Activated CD4-positive, alpha-beta T cell treated with anti-CD3 and anti-CD28 coated beads, Interleukin-2, amount 50 U/mL, for 4 hours (primary cell): ENCODE data around the gene ATXN7L1.

Experiments
- DNase-seq, 2 experiments: peaks; one replicate each; pipeline ENCODE4 v3.0.0-alpha.2; 2020

ATXN7L1 gene

GRCh38 chr7:105664816-105665525 is 211.4 kb downstream of the ATXN7L1 start:
- no peak for DNase-seq

GRCh38 chr7:105662998-105663397 is 213.4 kb downstream of the ATXN7L1 start:
- DNase-seq, result no peak

GRCh38 chr7:105661625-105662024 is 214.8 kb downstream of the ATXN7L1 start:
- no peak for DNase-seq

- DNase-seq, result peak; percentile 62 to 68
Observed at GRCh38 chr7:105656922-105657521, 219.4 kb downstream of the ATXN7L1 start.

- DNase-seq, result no peak
Observed at GRCh38 chr7:105655500-105656380, 220.7 kb downstream of the ATXN7L1 start.

- no peak for DNase-seq
Observed at GRCh38 chr7:105655067-105655466, 221.3 kb downstream of the ATXN7L1 start.

DNA sequence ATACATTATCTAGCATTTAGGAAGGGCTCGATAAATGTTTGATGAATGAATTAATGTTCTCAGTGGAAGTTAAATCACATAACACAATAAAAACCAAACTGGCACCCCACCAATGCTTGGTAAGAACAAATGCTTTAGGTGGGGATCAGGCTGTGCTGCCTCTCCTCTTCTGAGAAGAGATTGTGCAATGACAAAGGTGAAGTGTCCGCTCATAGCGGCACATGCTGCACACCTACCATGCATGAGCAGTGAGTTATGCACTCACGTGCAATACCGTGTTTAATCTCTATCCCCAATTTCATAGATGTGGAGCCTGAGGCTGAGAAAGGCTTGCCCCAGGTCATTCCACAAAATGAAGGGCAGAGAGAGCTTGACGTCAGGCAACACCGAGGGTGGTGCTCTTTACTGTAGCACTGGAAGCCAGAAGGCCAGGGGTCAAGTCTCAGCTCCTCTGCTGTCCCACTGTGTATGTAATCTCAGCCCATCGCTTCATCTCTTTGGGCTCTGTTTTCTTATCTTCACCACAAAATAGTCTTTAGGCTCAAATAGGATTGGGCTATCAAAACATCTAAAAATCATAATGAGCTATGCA is 222.2 kb downstream of the ATXN7L1 start:
- DNase-seq, result no peak

DNA sequence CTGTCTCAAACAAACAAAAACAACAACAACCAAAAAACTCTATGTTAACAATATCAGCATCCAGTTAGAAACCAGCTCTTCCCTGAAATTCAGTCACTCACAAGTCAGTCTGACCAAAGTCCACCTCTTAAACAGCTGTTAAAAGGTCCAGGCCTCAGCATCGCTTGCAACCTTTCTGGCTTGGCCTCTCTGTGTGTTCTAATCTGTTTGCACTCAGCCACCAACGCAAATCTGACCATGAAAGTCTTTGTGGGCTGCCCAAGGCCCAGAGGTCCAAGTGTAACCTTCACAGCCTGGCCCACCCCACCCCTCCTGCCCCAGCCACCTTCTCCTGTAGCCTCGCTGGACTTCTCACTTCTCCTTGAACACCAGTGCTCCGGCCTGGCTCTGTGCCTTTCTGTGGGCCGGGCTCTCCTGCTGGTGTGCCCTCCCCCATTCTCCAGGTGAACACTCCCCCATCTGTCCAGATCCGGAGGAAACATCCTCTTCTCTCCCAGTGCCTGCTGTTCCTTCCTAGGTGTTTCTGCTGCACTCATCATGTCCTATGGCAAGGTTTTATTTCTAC is 222.9 kb downstream of the ATXN7L1 start:
- DNase-seq, result no peak

DNA sequence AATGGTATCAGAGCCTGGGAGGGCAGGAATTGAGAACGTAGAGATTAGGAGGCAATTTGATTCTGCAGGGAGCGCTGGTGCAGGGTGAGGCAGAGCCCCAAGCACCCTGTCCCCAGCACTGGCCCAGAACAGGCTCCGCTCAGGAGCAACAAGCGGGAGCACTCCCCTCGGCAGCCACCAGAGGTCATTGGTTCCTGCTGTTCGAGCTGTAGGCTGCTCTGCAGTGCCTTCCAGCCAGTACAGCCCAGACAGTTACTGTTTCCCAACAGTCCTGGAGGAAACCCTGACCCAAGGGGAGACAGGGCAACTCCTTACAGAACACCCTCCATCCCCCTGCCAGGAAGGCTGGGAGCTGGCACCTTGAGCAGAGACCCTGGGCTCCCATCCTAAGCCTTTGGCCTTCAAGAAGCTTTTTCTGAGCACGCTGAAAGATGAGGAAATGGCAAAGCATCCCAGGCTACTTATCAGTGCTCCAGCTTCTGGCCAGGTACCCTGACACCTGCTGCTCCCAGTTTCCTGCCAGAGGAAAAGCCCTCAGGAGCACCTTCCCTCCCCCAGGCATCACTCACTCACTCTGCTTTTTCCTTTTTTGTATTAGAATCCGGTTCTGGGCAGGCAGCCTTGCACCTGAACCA is 223.9 kb downstream of the ATXN7L1 start:
- peak; percentile 60 to 66 for DNase-seq

DNA sequence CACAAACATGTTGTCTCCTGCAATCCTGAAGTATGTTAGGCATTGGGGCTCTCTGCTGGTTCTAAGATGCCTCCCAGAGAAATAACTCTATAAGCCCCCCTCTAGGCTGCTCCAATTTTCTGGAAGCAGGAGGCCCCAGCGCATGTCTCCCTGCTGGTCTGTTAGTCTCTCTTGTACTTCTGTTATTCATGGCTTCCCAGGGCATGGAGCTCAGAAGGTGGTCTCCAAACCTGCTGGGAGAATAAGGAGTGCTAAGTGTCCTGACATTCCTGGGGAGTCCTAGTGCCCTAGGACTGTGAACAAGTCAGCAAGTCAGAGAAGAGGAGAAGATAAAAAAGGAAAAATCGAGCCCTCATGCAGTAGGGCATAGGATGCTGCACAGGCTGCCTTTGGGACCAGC is 224.6 kb downstream of the ATXN7L1 start:
- DNase-seq, result no peak

- DNase-seq, result no peak
Observed at GRCh38 chr7:105650382-105650970, 225.9 kb downstream of the ATXN7L1 start.

- DNase-seq, result no peak
Observed at GRCh38 chr7:105649727-105650381, 226.5 kb downstream of the ATXN7L1 start.

DNA sequence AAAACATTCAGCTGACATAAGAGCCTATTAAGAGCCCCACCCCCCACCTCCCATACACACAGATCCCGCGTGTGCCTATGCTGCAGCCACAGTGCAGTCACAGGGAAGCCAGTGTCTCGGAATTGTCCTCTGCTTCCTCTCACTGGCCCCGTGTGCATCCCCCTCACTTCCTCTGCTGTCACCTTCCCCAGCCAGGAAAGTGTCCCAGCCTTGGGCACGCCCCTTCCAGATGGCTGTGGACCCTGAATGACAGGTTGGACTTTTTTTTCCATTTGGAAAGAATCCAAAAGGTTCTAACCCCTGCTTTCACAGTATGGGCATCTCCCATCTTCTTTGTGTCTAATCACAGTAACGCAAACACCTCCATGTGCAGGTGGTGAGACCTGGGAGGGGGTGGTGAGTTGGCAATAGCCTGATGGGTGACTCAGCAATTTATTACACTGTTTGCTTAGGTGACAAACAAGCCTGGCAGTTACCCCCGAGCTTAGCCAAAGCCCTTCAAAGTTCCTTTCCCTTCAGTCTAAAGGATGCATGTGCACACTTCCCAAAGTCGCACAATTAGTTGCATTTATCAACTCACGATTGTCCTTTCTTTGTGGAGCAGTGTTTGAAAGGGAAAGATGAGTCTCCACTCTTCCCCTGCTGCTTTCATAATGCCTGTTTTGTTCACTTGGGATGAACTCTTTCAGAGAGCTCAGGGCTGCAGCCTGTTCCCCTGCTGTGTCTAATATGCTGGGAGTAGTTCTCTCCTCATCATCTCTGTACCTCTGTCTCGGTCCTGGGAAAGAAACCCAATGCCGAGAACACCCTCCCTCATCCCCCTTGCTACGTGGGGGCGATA is 227.6 kb downstream of the ATXN7L1 start:
- no peak for DNase-seq

DNA sequence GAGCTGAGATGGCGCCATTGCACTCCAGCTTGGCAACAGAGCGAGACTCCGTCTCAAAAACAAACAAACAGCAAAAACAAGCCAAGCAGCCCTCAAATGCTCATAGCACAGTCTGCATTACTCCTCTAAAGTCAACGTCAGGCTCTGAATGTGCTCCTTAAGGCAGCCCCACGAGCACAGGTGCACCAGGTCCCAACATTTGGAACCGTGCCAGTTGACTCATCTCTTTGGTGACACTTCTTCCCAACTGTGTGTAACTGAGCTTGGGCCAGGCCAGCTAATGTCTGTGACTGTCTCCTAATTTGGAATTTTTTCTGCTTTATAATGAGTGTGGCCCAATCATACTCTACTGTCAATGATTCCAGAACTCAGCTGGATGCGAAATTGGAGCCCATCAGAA is 228.8 kb downstream of the ATXN7L1 start:
- DNase-seq, result no peak

DNA sequence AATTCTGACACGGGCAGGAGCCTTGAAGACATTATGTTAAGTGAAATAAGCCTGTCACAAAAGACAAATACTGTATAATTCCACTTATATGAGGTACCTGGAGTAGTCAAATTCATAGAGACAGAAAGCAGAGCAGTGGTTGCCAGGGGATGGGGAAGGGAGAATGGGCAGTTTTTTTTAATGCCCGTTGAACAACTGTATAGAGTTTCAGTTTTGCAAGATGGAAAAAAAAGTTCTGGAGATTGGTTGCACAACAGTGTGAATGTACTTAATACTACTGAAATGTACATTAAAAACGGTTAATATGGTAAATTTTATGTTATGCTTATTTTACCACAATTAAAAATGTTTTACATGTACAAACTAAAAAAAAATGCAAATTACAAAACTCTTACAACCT is 231.5 kb downstream of the ATXN7L1 start:
- DNase-seq, result no peak

- no peak for DNase-seq
Observed at GRCh38 chr7:105643851-105644250, 232.5 kb downstream of the ATXN7L1 start.

GRCh38 chr7:105643384-105643783 is 233.0 kb downstream of the ATXN7L1 start:
- no peak for DNase-seq

- DNase-seq, result no peak
Observed at GRCh38 chr7:105642264-105642663, 234.1 kb downstream of the ATXN7L1 start.

GRCh38 chr7:105640956-105641810 is 235.2 kb downstream of the ATXN7L1 start:
- DNase-seq, result no peak
